Esophagus muscularis mucosa (tissue), 4 donors: ENCODE measurements around the gene PPA1. TPM values are rescaled to one million over a fixed set of nuclear protein-coding genes. Genes with fewer than 3 reads are reported as not detected.

Experiments used
- DNase-seq: peaks from one replicate; pipeline ENCODE4 v3.0.0-alpha.2; 2017; ENCODE audit errors: extremely low spot score
- H3K27ac ChIP-seq, 4 donors: fragments of 200-600 bp; sonication (generic); replicated peaks in 1 of 4; 1 replicate in 3 of 4; 2 replicates in 1 of 4; pipeline ENCODE4 v1.5.1; 2016 to 2019; ENCODE audit warnings: mild to moderate bottlenecking in 1 of 4
- H3K27me3 ChIP-seq, 4 donors: fragments of 200-600 bp; sonication (generic); one replicate each; pipeline versions ENCODE4 v1.5.1 to v1.6.0; 2016 to 2019
- H3K36me3 ChIP-seq, 4 donors: fragments of 200-600 bp; sonication (generic); one replicate each; pipeline ENCODE4 v1.5.1; 2016 to 2019
- H3K4me1 ChIP-seq, 4 donors: fragments of 200-600 bp; sonication (generic); one replicate each; pipeline ENCODE4 v1.5.1; 2016 to 2019
- H3K4me3 ChIP-seq, 4 donors: fragments of 200-600 bp; sonication (generic); 1 replicate in 2 of 4; 2 replicates in 2 of 4; pipeline ENCODE4 v1.5.1; 2016 to 2019; ENCODE audit warnings: mild to moderate bottlenecking in 4 of 4, moderate library complexity in 1 of 4
- H3K9me3 ChIP-seq, 4 donors: fragments of 200-600 bp; sonication (generic); 1 replicate in 3 of 4; 2 replicates in 1 of 4; pipeline ENCODE4 v1.5.1; 2016 to 2019
- EP300 ChIP-seq: sonication (generic); formaldehyde crosslinking; IDR thresholded peaks from one replicate; pipeline ENCODE4 v1.6.1; 2017; ENCODE audit warnings: antibody characterized with exemption
- POLR2A ChIP-seq: fragments of 450-650 bp; IDR thresholded peaks from one replicate; pipeline ENCODE4 v1.6.1; 2017; ENCODE audit warnings: antibody characterized with exemption, moderate library complexity, mild to moderate bottlenecking, low read depth
- POLR2AphosphoS5 ChIP-seq, 2 donors: sonication (generic); formaldehyde crosslinking; IDR thresholded peaks; one replicate each; pipeline ENCODE4 v1.6.1; 2017; ENCODE audit warnings: antibody characterized with exemption in 2 of 2
- WGBS: methylation state at CpG from one replicate; pipeline ENCODE4 v1.1.5; 2018; 5-methylcytosine and 5-hydroxymethylcytosine counted together
- intact Hi-C: fragments of 100-400 bp; cut with DNase I; formaldehyde crosslinking; loops from one replicate; pipeline ENCODE4 v1.15.1; 2023
- total RNA-seq, 4 donors: library from RNA; depleted of rRNA; stranded (reverse); fragments of >200 nt; gene quantifications; one replicate each; pipeline versions ENCODE4 v1.1.0 to v1.2.1, GENCODE V29; 2016
- TF ChIP-seq, protein P1 (sequence below), 3 experiments: fragments of 200-600 bp in 2 of 3; fragments of 450-650 bp in 1 of 3; sonication (generic) in 2 of 3; IDR thresholded peaks; one replicate each; pipeline ENCODE4 v1.5.1; 2017 to 2019; ENCODE audit warnings: antibody characterized with exemption in 3 of 3, mild to moderate bottlenecking in 2 of 3, moderate library complexity in 1 of 3

PPA1 gene
- total RNA-seq, 4 donors from 2014 or later: 72.6 to 105 (median 82.2) TPM

DNA sequence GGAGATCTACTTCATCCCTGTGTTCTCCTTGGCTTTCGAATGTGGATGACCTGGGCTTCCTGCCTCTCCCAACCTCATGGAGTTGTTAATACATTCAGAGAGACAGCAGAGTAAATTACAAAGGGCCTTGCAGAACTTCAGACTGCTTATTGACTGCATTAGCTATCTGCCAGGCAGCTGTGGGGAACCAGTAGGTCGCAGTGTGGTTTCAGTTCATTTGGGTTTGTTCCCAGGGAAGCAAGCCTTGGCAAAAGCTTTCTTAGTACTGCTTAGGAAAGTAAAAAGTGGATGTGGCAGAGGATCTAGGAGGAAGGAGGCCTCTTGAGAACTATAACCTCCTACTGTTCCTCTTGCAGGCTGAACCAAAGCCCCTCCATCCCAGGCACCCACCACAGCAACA, 41.4 kb upstream of the PPA1 start:
- TF ChIP-seq, protein P1, sequence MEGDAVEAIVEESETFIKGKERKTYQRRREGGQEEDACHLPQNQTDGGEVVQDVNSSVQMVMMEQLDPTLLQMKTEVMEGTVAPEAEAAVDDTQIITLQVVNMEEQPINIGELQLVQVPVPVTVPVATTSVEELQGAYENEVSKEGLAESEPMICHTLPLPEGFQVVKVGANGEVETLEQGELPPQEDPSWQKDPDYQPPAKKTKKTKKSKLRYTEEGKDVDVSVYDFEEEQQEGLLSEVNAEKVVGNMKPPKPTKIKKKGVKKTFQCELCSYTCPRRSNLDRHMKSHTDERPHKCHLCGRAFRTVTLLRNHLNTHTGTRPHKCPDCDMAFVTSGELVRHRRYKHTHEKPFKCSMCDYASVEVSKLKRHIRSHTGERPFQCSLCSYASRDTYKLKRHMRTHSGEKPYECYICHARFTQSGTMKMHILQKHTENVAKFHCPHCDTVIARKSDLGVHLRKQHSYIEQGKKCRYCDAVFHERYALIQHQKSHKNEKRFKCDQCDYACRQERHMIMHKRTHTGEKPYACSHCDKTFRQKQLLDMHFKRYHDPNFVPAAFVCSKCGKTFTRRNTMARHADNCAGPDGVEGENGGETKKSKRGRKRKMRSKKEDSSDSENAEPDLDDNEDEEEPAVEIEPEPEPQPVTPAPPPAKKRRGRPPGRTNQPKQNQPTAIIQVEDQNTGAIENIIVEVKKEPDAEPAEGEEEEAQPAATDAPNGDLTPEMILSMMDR (IDR thresholded peaks at IDR 0.05): no peak
- TF ChIP-seq POLR2AphosphoS5 (IDR thresholded peaks at IDR 0.05) (no peak), POLR2A (no peak), EP300 (no peak)
- Histone ChIP-seq H3K27me3 (no peaks in the 10 kb centered on the region), H3K4me3 (no peak overlapping the region), H3K9me3 (peaks cover 0 to 10% (median 4%) of the 10 kb centered on the region in 4 donors), H3K27ac (no peak overlapping the region), H3K36me3 (no peaks in the 10 kb centered on the region), H3K4me1 (no peaks in the 10 kb centered on the region)
- WGBS: 64% methylated on average over 2 of the region's 2 CpGs
- DNase-seq: no peak
- intact Hi-C loops: no loop called here

DNA sequence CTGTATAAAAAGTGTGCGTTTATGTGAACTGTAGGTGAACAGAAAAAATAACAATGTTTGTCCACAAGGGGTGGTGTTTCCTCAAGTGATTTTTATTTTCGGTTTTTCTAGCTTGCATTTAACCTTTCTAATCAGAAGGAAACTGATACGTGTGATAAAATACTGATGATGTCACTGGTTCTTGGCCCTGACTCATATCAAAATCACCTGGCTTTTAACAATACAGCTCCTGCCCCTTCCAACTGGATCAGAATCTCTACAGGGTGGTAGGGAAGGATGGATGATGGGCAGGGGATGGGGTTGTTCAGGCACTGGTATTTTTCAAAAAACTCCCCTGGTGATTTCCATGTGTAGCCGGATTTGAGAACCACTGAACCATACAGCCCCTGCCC, 39.7 kb upstream of the PPA1 start:
- 30% methylated on average over 4 of the region's 4 CpGs for WGBS
- intact Hi-C loops: no loop called here
- peaks cover 0 to 10% (median 4%) of the 10 kb centered on the region in 4 donors for H3K9me3 ChIP-seq
- H3K27ac ChIP-seq: no peak overlapping the region
- no peaks in the 10 kb centered on the region for H3K27me3 ChIP-seq
- no peaks in the 10 kb centered on the region for H3K4me1 ChIP-seq
- no peaks in the 10 kb centered on the region for H3K36me3 ChIP-seq
- TF ChIP-seq, protein P1 (IDR thresholded peaks at IDR 0.05): peak; percentile 29 to 48 (median 30)
- no peak for TF ChIP-seq POLR2A
- TF ChIP-seq EP300: no peak
- TF ChIP-seq POLR2AphosphoS5 (IDR thresholded peaks at IDR 0.05): no peak
- no peak overlapping the region for H3K4me3 ChIP-seq
- no peak for DNase-seq

DNA sequence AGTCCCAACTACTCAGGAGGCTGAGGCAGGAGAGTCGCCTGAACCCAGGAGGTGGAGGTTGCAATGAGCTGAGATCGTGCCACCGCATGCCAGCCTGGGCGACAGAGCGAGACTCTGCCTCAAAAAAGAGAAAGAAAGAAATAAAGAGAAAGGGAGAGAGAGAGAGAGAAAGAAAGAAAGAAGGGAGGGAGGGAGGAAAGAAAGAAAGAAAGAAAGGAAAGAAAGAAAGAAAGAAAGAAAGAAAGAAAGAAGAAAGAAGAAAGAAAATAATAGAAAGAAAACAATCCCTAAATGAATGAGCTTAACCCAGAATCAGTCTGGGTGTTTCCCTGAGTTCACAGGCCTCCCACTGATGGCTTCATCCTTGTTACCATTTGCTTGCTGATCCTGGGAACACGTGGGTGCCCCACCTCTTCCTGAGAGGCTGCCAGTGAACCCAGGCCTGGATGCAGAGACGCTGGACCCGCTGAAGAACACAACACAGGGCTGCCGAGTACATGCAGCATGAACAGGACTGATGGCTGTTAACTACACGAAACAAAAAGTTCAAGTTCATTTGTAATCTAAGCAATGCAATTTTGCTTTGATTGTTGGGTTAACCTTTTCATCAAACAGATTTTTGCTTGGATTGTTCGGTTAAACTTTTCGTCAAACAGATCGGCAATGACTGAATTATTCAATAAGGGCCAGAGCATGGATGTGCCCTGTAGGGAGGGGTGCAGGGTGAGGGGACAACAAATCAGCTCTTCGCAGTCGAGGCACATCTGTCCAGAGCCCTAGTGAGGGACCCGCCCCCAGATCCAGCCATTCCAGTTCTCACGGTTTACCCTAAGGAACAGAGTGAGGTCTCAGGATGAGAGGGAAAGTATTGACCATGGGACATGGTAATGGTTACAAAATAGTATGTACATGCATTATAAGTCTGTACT, 39.0 kb upstream of the PPA1 start:
- TF ChIP-seq POLR2AphosphoS5 (IDR thresholded peaks at IDR 0.05) (no peak), POLR2A (no peak), EP300 (no peak)
- TF ChIP-seq, protein P1 (IDR thresholded peaks at IDR 0.05): no peak
- no peaks in the 10 kb centered on the region for H3K36me3 ChIP-seq
- WGBS: 74% methylated on average over 17 of the region's 17 CpGs
- peaks cover 0 to 5% (median 0%) of the 10 kb centered on the region in 4 donors for H3K4me1 ChIP-seq
- H3K27ac ChIP-seq: no peak overlapping the region
- DNase-seq: no peak
- peaks cover 0 to 10% (median 4%) of the 10 kb centered on the region in 4 donors for H3K9me3 ChIP-seq
- no peaks in the 10 kb centered on the region for H3K27me3 ChIP-seq
- no peak overlapping the region for H3K4me3 ChIP-seq
- intact Hi-C loops: no loop called here

DNA sequence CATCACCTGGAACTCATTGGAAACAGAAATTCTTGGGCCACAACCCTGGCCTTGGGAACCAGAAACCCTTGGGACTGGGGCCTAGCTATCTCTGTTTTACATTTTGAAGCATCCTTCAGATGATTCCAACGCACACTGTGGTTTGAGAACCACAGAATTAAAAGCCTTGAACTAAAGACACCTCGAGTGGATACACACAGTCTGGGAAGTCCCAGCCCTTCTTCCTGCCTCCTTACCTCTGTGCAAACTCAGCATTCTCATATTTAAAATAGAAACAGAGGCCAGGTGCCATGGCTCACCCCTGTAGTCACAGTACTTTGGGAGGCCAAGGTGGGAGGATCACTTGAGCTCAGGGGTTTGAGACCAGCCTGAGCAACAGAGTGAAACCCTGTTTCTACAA, 37.7 kb upstream of the PPA1 start:
- intact Hi-C loops: no loop called here
- Histone ChIP-seq H3K9me3 (peaks cover 0 to 8% (median 3%) of the 10 kb centered on the region in 4 donors), H3K27ac (no peak overlapping the region), H3K4me1 (peaks cover 0 to 9% (median 0%) of the 10 kb centered on the region in 4 donors), H3K27me3 (no peaks in the 10 kb centered on the region), H3K36me3 (no peaks in the 10 kb centered on the region), H3K4me3 (no peak overlapping the region)
- TF ChIP-seq, protein P1 (IDR thresholded peaks at IDR 0.05): no peak
- TF ChIP-seq POLR2AphosphoS5 (IDR thresholded peaks at IDR 0.05) (no peak), EP300 (no peak), POLR2A (no peak)
- no peak for DNase-seq
- WGBS: 72% methylated on average over 2 of the region's 2 CpGs
